Panc1 (cell line): Measurements from ENCODE around the gene CYFIP2. TPM values are rescaled to one million over a fixed set of nuclear protein-coding genes. Genes with fewer than 3 reads are reported as not detected.

Experiments used
- ATAC-seq: fragments of 200-7000 bp; cut with Tn5 transposase; 2 replicates; pipeline ENCODE4 v1.9.1; 2020; ENCODE audit warnings: mild to moderate bottlenecking, moderate library complexity
- BruUV-seq: library from RNA; stranded (reverse); fragments of 400-500 nt; replicated peaks from 2 replicates; lab custom pipeline; 2021; lab: Mats Ljungman, UMichigan
- CTCF ChIA-PET: fragments of 300-600 bp; sonication (Branson Sonifier 250); formaldehyde crosslinking; loops from one replicate; lab custom pipeline; 2022; ENCODE audit warnings: antibody characterized with exemption; lab: Charles Lee
- POLR2A ChIA-PET: fragments of 300-600 bp; sonication (Branson Sonifier 250); formaldehyde crosslinking; loops from one replicate; lab custom pipeline; 2022; ENCODE audit warnings: antibody characterized with exemption; lab: Charles Lee
- DNase-seq: peaks from one replicate; pipeline ENCODE4 v3.0.0-alpha.2; 2010; ENCODE audit warnings: low read depth, low spot score
- H3K27ac ChIP-seq: 2 replicates; pipeline ENCODE4 v1.5.1; 2011; ENCODE audit warnings: mild to moderate bottlenecking, low read length, inconsistent platforms
- H3K27me3 ChIP-seq: fragments of 200-500 bp; sonication (Bioruptor generic); 2 replicates; pipeline ENCODE4 v1.6.0; 2014; ENCODE audit warnings: low read length, inconsistent platforms; ENCODE audit not compliant: control insufficient read depth, insufficient read depth
- H3K36me3 ChIP-seq: fragments of 200-500 bp; sonication (Bioruptor generic); 2 replicates; pipeline ENCODE4 v1.5.1; 2014; ENCODE audit warnings: inconsistent platforms, mild to moderate bottlenecking, low read length, moderate library complexity; ENCODE audit not compliant: control insufficient read depth, insufficient read depth
- H3K4me1 ChIP-seq: 2 replicates; pipeline ENCODE4 v1.5.1; 2011; ENCODE audit warnings: inconsistent platforms, mild to moderate bottlenecking, low read length, moderate library complexity; ENCODE audit not compliant: control insufficient read depth, insufficient read depth
- H3K4me3 ChIP-seq, 2 experiments: 2 replicates each; pipeline ENCODE4 v1.5.1; 2011 to 2012; ENCODE audit warnings: low read depth in 2 of 2, low read length in 2 of 2, mild to moderate bottlenecking in 2 of 2, inconsistent platforms in 1 of 2, moderate library complexity in 1 of 2
- H3K9me3 ChIP-seq: fragments of 200-500 bp; sonication (Bioruptor generic); 2 replicates; pipeline ENCODE4 v1.5.1; 2014; ENCODE audit warnings: low read depth, mild to moderate bottlenecking, inconsistent platforms, low read length, moderate library complexity; ENCODE audit not compliant: control insufficient read depth, insufficient read depth
- POLR2AphosphoS5 ChIP-seq: IDR thresholded peaks from 2 replicates; pipeline ENCODE4 v1.6.1; 2012; ENCODE audit warnings: mild to moderate bottlenecking, low read depth, low read length, moderate library complexity
- SIN3A ChIP-seq: IDR thresholded peaks from 2 replicates; pipeline ENCODE4 v1.6.1; 2012; ENCODE audit warnings: low read depth, mild to moderate bottlenecking, low read length, moderate library complexity, borderline replicate concordance; ENCODE audit not compliant: insufficient read depth
- TCF7L2 ChIP-seq: IDR thresholded peaks from 2 replicates; pipeline ENCODE4 v1.6.1; 2011; ENCODE audit warnings: mild to moderate bottlenecking, low read depth, low read length, inconsistent platforms
- in situ Hi-C: cut with HindIII; loops from 2 replicates; pipeline ENCODE4 v1.10.0; 2016; ENCODE audit warnings: low sequenced_read_pairs, low pct_unique_long_range_greater_than_20kb
- intact Hi-C: fragments of 100-400 bp; cut with micrococcal nuclease; formaldehyde crosslinking; loops from one replicate; pipeline ENCODE4 v1.10.0; 2022; ENCODE audit not compliant: unreplicated experiment
- total RNA-seq: library from RNA; stranded (reverse); gene quantifications from one replicate; pipeline ENCODE4 v1.2.1, GENCODE V29; 2021; ENCODE audit not compliant: unreplicated experiment
- TF ChIP-seq, protein P1 (sequence below), 2 experiments: IDR thresholded peaks; 2 replicates each; pipeline ENCODE4 v1.6.1; 2011 to 2012; ENCODE audit warnings: low read depth in 2 of 2, control low read depth in 1 of 2, low read length in 1 of 2, mild to moderate bottlenecking in 1 of 2, moderate library complexity in 1 of 2; ENCODE audit not compliant: insufficient read depth in 1 of 2
- TF ChIP-seq, protein P2 (sequence below): fragments of 450-650 bp; IDR thresholded peaks from 2 replicates; pipeline ENCODE4 v1.5.1; 2017; ENCODE audit warnings: mild to moderate bottlenecking

The CYFIP2 gene
- total RNA-seq, 1 experiment from 2014 or later: 0.80 TPM

DNA sequence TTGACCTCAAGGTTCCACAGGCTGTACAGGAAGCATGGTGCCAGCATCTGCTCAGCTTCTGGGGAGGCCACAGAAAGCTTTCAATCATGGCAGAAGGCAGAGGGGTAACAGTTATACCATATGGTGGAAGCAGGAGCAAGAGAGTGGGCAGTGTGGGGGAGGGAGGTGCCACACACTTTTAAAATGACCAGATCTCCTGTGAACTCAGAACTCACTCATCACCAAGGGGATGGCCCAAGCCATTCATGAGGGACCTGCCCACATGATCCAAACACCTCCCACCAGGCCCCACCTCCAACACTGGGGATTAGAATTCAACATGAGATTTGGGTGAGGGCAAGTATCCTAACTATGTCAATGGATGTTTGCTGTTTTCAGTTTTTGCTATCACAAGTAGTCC, 16.2 kb downstream of the CYFIP2 start:
- Histone ChIP-seq H3K9me3 (no peaks in the 10 kb centered on the region), H3K27ac (no peak overlapping the region), H3K4me3 (no peak overlapping the region), H3K36me3 (no peaks in the 10 kb centered on the region), H3K4me1 (no peaks in the 10 kb centered on the region), H3K27me3 (peaks cover 10% of the 10 kb centered on the region)
- ChIA-PET CTCF (no interaction called here), POLR2A (no interaction called here)
- intact Hi-C loops: no loop called here
- BruUV-seq: no TSS peak
- in situ Hi-C loops: no loop called here
- DNase-seq (no peak), ATAC-seq (no peak)
- TF ChIP-seq POLR2AphosphoS5: no peak
- TF ChIP-seq, protein P1, sequence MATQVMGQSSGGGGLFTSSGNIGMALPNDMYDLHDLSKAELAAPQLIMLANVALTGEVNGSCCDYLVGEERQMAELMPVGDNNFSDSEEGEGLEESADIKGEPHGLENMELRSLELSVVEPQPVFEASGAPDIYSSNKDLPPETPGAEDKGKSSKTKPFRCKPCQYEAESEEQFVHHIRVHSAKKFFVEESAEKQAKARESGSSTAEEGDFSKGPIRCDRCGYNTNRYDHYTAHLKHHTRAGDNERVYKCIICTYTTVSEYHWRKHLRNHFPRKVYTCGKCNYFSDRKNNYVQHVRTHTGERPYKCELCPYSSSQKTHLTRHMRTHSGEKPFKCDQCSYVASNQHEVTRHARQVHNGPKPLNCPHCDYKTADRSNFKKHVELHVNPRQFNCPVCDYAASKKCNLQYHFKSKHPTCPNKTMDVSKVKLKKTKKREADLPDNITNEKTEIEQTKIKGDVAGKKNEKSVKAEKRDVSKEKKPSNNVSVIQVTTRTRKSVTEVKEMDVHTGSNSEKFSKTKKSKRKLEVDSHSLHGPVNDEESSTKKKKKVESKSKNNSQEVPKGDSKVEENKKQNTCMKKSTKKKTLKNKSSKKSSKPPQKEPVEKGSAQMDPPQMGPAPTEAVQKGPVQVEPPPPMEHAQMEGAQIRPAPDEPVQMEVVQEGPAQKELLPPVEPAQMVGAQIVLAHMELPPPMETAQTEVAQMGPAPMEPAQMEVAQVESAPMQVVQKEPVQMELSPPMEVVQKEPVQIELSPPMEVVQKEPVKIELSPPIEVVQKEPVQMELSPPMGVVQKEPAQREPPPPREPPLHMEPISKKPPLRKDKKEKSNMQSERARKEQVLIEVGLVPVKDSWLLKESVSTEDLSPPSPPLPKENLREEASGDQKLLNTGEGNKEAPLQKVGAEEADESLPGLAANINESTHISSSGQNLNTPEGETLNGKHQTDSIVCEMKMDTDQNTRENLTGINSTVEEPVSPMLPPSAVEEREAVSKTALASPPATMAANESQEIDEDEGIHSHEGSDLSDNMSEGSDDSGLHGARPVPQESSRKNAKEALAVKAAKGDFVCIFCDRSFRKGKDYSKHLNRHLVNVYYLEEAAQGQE (IDR thresholded peaks at IDR 0.05; ENCODE audit: insufficient read depth in 1 of 2, low read depth in 2 of 2, low read length in 1 of 2): no peak
- no peak for TF ChIP-seq TCF7L2
- no peak for TF ChIP-seq SIN3A
- TF ChIP-seq, protein P2, sequence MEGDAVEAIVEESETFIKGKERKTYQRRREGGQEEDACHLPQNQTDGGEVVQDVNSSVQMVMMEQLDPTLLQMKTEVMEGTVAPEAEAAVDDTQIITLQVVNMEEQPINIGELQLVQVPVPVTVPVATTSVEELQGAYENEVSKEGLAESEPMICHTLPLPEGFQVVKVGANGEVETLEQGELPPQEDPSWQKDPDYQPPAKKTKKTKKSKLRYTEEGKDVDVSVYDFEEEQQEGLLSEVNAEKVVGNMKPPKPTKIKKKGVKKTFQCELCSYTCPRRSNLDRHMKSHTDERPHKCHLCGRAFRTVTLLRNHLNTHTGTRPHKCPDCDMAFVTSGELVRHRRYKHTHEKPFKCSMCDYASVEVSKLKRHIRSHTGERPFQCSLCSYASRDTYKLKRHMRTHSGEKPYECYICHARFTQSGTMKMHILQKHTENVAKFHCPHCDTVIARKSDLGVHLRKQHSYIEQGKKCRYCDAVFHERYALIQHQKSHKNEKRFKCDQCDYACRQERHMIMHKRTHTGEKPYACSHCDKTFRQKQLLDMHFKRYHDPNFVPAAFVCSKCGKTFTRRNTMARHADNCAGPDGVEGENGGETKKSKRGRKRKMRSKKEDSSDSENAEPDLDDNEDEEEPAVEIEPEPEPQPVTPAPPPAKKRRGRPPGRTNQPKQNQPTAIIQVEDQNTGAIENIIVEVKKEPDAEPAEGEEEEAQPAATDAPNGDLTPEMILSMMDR: no peak

DNA sequence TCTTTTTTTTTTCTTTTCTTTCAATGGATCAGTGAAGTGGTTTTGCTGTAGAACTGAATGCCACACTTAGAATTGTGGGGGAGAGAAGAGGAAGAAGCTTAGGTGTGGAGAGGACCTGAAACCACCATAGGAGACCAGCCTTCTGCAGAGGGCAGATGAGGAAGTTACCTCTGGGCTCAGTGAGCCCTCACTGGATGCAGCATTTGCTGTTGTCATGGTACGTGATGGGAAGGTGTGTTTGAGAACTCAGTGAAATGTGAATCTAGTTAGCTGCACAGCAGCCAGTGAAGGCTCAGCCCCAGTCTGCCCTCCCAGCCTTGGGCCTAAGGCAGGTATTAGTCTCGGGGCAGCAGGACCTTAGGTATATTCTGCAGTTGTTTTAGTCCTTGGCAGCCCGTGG, 17.5 kb downstream of the CYFIP2 start:
- no peak for DNase-seq
- H3K4me1 ChIP-seq: no peaks in the 10 kb centered on the region
- no peaks in the 10 kb centered on the region for H3K36me3 ChIP-seq
- no peak overlapping the region for H3K27ac ChIP-seq
- BruUV-seq: no TSS peak
- intact Hi-C loops: no loop called here
- POLR2A ChIA-PET: no interaction called here
- TF ChIP-seq TCF7L2: no peak
- TF ChIP-seq POLR2AphosphoS5: no peak
- no peak for TF ChIP-seq SIN3A
- TF ChIP-seq, protein P1 (IDR thresholded peaks at IDR 0.05; ENCODE audit: insufficient read depth in 1 of 2, low read depth in 2 of 2, low read length in 1 of 2): no peak
- TF ChIP-seq, protein P2: no peak
- CTCF ChIA-PET: no interaction called here
- in situ Hi-C loops: no loop called here
- no peak overlapping the region for H3K4me3 ChIP-seq
- no peak for ATAC-seq
- H3K9me3 ChIP-seq: no peaks in the 10 kb centered on the region
- H3K27me3 ChIP-seq: peaks cover 10% of the 10 kb centered on the region
